ENCODE measurements around the gene RIMS1.

The RIMS1 gene

DNA sequence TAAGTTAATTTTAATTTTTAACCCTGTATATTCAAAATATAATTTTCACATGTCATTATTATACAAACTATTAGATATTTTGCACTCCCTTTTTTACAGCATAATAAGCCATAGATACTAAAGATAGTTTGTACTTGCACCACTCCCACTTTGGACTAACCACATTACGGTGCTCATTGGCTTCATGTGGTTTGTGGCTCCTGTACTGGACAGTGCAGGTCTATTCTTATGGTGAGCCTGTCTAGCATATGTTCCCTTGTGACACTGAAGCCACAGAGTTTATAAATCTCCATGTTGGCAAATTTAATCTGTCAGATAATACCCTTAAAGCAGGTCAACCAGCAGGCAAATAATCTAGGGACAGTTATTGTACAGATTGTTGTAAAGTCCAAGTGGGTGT is 381.1 kb downstream of the RIMS1 start:
- H4K20me1 ChIP-seq (ENCODE audit: low read depth, low read length): no peaks in the 10 kb centered on the region
- TF ChIP-seq EZH2phosphoT487 (conservative IDR thresholded peaks at IDR 0.05; ENCODE audit: low read length): no peak
- TF ChIP-seq, protein P1, sequence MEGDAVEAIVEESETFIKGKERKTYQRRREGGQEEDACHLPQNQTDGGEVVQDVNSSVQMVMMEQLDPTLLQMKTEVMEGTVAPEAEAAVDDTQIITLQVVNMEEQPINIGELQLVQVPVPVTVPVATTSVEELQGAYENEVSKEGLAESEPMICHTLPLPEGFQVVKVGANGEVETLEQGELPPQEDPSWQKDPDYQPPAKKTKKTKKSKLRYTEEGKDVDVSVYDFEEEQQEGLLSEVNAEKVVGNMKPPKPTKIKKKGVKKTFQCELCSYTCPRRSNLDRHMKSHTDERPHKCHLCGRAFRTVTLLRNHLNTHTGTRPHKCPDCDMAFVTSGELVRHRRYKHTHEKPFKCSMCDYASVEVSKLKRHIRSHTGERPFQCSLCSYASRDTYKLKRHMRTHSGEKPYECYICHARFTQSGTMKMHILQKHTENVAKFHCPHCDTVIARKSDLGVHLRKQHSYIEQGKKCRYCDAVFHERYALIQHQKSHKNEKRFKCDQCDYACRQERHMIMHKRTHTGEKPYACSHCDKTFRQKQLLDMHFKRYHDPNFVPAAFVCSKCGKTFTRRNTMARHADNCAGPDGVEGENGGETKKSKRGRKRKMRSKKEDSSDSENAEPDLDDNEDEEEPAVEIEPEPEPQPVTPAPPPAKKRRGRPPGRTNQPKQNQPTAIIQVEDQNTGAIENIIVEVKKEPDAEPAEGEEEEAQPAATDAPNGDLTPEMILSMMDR (IDR thresholded peaks at IDR 0.05; ENCODE audit: insufficient read depth, low read length, poor library complexity, severe bottlenecking): no peak
- no peak overlapping the region for H3K4me2 ChIP-seq (ENCODE audit: low read depth, low read length, poor library complexity, severe bottlenecking)
- H3F3A ChIP-seq (ENCODE audit: insufficient read depth): no peaks in the 10 kb centered on the region
- no peaks in the 10 kb centered on the region for H3K79me2 ChIP-seq (ENCODE audit: insufficient read depth, low read length)
- H3K9me2 ChIP-seq (replicated peaks; ENCODE audit: insufficient read depth, low read length): no peaks in the 10 kb centered on the region
- no peak overlapping the region for H2AFZ ChIP-seq (ENCODE audit: low read depth, low read length, severe bottlenecking)
- H3K9me3 ChIP-seq (ENCODE audit: insufficient read depth, low read length): no peaks in the 10 kb centered on the region
- no peaks in the 10 kb centered on the region for H3K27me3 ChIP-seq (ENCODE audit: low read length)
- H3K27ac ChIP-seq (ENCODE audit: low read depth, low read length): no peak overlapping the region
- H3K4me3 ChIP-seq (ENCODE audit: insufficient read depth, low read length, poor library complexity, severe bottlenecking): no peak overlapping the region
- no peak overlapping the region for H3K9ac ChIP-seq (ENCODE audit: low read length)
- H3K36me3 ChIP-seq (ENCODE audit: low read length): no peaks in the 10 kb centered on the region

DNA sequence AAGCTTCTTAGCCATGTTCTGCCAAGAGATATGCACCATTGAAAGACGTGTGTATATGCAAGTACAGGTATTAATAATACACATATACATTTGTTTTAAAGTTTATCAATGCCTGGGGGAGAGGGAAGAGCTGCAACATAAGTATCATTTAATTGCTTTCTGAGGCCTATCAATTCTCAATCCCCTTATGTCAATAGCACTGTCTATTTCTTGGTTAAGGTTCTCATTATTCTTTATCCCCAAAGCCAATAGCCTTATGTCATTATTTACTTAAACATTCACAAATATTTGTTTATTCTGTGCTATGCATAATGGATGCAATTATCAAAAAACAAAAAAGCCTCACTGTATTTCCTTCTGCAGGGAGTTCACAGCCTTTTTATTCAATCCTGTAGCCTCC is 385.2 kb downstream of the RIMS1 start:
- Histone ChIP-seq H3K27me3 (ENCODE audit: low read length) (no peaks in the 10 kb centered on the region), H3F3A (ENCODE audit: insufficient read depth) (no peaks in the 10 kb centered on the region), H3K9ac (ENCODE audit: low read length) (no peak overlapping the region), H4K20me1 (ENCODE audit: low read depth, low read length) (no peaks in the 10 kb centered on the region), H3K27ac (ENCODE audit: low read depth, low read length) (no peak overlapping the region), H3K9me2 (replicated peaks; ENCODE audit: insufficient read depth, low read length) (no peaks in the 10 kb centered on the region), H3K9me3 (ENCODE audit: insufficient read depth, low read length) (no peaks in the 10 kb centered on the region), H3K36me3 (ENCODE audit: low read length) (no peaks in the 10 kb centered on the region), H3K4me2 (ENCODE audit: low read depth, low read length, poor library complexity, severe bottlenecking) (no peak overlapping the region), H3K79me2 (ENCODE audit: insufficient read depth, low read length) (no peaks in the 10 kb centered on the region), H2AFZ (ENCODE audit: low read depth, low read length, severe bottlenecking) (no peak overlapping the region), H3K4me3 (ENCODE audit: insufficient read depth, low read length, poor library complexity, severe bottlenecking) (no peak overlapping the region)
- TF ChIP-seq EZH2phosphoT487 (conservative IDR thresholded peaks at IDR 0.05; ENCODE audit: low read length): no peak
- TF ChIP-seq, protein P1 (IDR thresholded peaks at IDR 0.05; ENCODE audit: insufficient read depth, low read length, poor library complexity, severe bottlenecking): no peak

DNA sequence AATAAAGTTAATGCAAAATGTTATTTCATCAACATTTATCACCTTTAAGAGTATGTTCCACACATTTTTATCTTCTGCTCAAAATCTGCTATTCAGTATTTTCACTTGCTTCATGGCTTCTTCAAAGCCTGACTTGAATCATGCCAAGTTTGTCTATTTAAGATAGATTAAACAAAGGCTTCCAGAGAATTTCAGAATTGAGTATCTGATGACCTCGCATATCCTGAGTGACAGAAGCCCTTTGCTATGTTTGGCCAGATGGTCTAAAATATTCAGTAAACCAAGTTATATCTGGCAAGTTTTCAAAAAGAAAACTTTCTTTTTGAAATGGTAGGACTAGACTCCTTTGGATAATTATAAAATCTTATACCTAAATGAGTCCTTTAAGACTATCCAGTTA is 386.6 kb downstream of the RIMS1 start:
- Histone ChIP-seq H3K27ac (ENCODE audit: low read depth, low read length) (no peak overlapping the region), H3F3A (ENCODE audit: insufficient read depth) (no peaks in the 10 kb centered on the region)
- TF ChIP-seq, protein P1 (IDR thresholded peaks at IDR 0.05; ENCODE audit: insufficient read depth, low read length, poor library complexity, severe bottlenecking): no peak
- no peak for TF ChIP-seq EZH2phosphoT487 (conservative IDR thresholded peaks at IDR 0.05; ENCODE audit: low read length)

More for the DNA sequence above, 386.6 kb downstream of the RIMS1 start:
- Histone ChIP-seq H3K9me3 (ENCODE audit: insufficient read depth, low read length) (no peaks in the 10 kb centered on the region), H3K4me3 (ENCODE audit: insufficient read depth, low read length, poor library complexity, severe bottlenecking) (no peak overlapping the region), H3K4me2 (ENCODE audit: low read depth, low read length, poor library complexity, severe bottlenecking) (no peak overlapping the region), H2AFZ (ENCODE audit: low read depth, low read length, severe bottlenecking) (no peak overlapping the region), H3K27me3 (ENCODE audit: low read length) (no peaks in the 10 kb centered on the region), H3K79me2 (ENCODE audit: insufficient read depth, low read length) (no peaks in the 10 kb centered on the region), H4K20me1 (ENCODE audit: low read depth, low read length) (no peaks in the 10 kb centered on the region), H3K9me2 (replicated peaks; ENCODE audit: insufficient read depth, low read length) (no peaks in the 10 kb centered on the region), H3K36me3 (ENCODE audit: low read length) (no peaks in the 10 kb centered on the region), H3K9ac (ENCODE audit: low read length) (no peak overlapping the region)

Measured in SU-DHL-6 (cell line).